ENCODE measurements around the gene CRYBG1. TPM values are rescaled to one million over a fixed set of nuclear protein-coding genes. Genes with fewer than 3 reads are reported as not detected.

Gene CRYBG1
- total and polyA plus RNA-seq, 2 of the 4 experiments (the other 2 are of a cell fraction), result 0.38 to 1.1 TPM

DNA sequence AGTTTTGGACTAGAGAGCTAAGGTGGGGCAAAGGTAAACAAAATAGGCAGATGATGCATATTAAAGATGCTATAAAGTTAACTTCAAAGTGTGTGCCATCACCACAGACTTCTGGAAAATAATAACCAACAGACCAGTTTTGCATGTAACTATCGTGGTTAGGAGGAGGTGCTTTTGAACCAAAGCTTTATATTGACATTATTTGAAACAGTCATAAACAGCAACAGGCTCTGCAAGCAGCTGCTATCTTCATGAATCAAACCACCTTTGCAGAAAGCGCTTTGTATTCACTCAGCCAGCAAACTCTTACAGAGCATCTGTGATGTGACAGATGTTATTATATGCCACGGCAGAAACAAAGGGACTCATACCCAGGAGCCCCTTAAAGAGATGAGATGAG is 81.9 kb downstream of the CRYBG1 start:
- ChIA-PET POLR2A (ENCODE audit: unreplicated experiment) (no interaction called here), CTCF (interaction anchor here (1.1 to 3.5 kb wide), 3 partner anchors 108 to 537 kb away, joined by 3 to 14 read pairs (median 5); no protein-coding TSS in a partner anchor)
- no peak overlapping the region for H2BK120ac ChIP-seq (ENCODE audit: low read depth, low read length)
- H2BK20ac ChIP-seq (ENCODE audit: low read depth, low read length), result no peak overlapping the region
- no peak overlapping the region for H2BK5ac ChIP-seq (ENCODE audit: low read depth, low read length, poor library complexity, severe bottlenecking)
- H3K4me2 ChIP-seq (ENCODE audit: low read depth, low read length), result no peak overlapping the region
- no peak overlapping the region for H3K18ac ChIP-seq (ENCODE audit: low read depth, low read length)
- in situ Hi-C loops (cut with MboI; ENCODE audit: low sequenced_read_pairs) (no loop called here), intact Hi-C loops (cut with micrococcal nuclease) (loop anchor here (2.0 to 10.0 kb wide), 2 partner anchors 352 to 958 kb away; no protein-coding TSS in a partner anchor), dilution Hi-C loops (cut with HindIII; ENCODE audit: low sequenced_read_pairs, unreplicated experiment) (loop anchor here (25.0 kb wide), 1 partner anchor 120 kb away; no protein-coding TSS in a partner anchor)
- H3K4ac ChIP-seq (ENCODE audit: low read depth, low read length), result no peak overlapping the region
- no peak overlapping the region for H2AK5ac ChIP-seq (ENCODE audit: low read depth, low read length)
- no peak overlapping the region for H4K91ac ChIP-seq (ENCODE audit: insufficient read depth, low read depth, low read length)
- H3K9me1 ChIP-seq (ENCODE audit: insufficient read depth, low read length), result no peaks in the 10 kb centered on the region
- H3K4me1 ChIP-seq (ENCODE audit: control insufficient read depth, insufficient read depth, low read length), result no peaks in the 10 kb centered on the region
- H3K27me3 ChIP-seq (ENCODE audit: control insufficient read depth, insufficient read depth, low read length), result peaks cover 31% of the 10 kb centered on the region
- TF ChIP-seq, protein P1, sequence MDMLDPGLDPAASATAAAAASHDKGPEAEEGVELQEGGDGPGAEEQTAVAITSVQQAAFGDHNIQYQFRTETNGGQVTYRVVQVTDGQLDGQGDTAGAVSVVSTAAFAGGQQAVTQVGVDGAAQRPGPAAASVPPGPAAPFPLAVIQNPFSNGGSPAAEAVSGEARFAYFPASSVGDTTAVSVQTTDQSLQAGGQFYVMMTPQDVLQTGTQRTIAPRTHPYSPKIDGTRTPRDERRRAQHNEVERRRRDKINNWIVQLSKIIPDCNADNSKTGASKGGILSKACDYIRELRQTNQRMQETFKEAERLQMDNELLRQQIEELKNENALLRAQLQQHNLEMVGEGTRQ (IDR thresholded peaks at IDR 0.05; ENCODE audit: low read depth, low read length), result no peak
- no peak for TF ChIP-seq BHLHE40 (IDR thresholded peaks at IDR 0.05; ENCODE audit: low read depth, low read length)
- no peak for TF ChIP-seq SMC3 (IDR thresholded peaks at IDR 0.05; ENCODE audit: low read depth, low read length)
- TF ChIP-seq RAD21 (IDR thresholded peaks at IDR 0.05; ENCODE audit: low read length), result no peak
- no peak for TF ChIP-seq MAFK (IDR thresholded peaks at IDR 0.05; ENCODE audit: low read depth, low read length)
- TF ChIP-seq CEBPB (IDR thresholded peaks at IDR 0.05; ENCODE audit: low read depth, low read length), result no peak
- TF ChIP-seq, protein P2, sequence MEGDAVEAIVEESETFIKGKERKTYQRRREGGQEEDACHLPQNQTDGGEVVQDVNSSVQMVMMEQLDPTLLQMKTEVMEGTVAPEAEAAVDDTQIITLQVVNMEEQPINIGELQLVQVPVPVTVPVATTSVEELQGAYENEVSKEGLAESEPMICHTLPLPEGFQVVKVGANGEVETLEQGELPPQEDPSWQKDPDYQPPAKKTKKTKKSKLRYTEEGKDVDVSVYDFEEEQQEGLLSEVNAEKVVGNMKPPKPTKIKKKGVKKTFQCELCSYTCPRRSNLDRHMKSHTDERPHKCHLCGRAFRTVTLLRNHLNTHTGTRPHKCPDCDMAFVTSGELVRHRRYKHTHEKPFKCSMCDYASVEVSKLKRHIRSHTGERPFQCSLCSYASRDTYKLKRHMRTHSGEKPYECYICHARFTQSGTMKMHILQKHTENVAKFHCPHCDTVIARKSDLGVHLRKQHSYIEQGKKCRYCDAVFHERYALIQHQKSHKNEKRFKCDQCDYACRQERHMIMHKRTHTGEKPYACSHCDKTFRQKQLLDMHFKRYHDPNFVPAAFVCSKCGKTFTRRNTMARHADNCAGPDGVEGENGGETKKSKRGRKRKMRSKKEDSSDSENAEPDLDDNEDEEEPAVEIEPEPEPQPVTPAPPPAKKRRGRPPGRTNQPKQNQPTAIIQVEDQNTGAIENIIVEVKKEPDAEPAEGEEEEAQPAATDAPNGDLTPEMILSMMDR (conservative IDR thresholded peaks at IDR 0.05; ENCODE audit: low read depth, low read length), result no peak
- TF ChIP-seq FOS (IDR thresholded peaks at IDR 0.05; ENCODE audit: low read depth, low read length), result no peak
- TF ChIP-seq, protein P3, sequence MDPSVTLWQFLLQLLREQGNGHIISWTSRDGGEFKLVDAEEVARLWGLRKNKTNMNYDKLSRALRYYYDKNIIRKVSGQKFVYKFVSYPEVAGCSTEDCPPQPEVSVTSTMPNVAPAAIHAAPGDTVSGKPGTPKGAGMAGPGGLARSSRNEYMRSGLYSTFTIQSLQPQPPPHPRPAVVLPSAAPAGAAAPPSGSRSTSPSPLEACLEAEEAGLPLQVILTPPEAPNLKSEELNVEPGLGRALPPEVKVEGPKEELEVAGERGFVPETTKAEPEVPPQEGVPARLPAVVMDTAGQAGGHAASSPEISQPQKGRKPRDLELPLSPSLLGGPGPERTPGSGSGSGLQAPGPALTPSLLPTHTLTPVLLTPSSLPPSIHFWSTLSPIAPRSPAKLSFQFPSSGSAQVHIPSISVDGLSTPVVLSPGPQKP (IDR thresholded peaks at IDR 0.05; ENCODE audit: borderline replicate concordance, low read depth, low read length), result no peak
- TF ChIP-seq NFE2L2 (IDR thresholded peaks at IDR 0.05; ENCODE audit: low read depth, low read length), result no peak
- TF ChIP-seq RCOR1 (IDR thresholded peaks at IDR 0.05; ENCODE audit: insufficient replicate concordance, low read length), result no peak
- no peak for TF ChIP-seq POLR2A (IDR thresholded peaks at IDR 0.05; ENCODE audit: low read depth, low read length)
- TF ChIP-seq CHD1 (IDR thresholded peaks at IDR 0.05; ENCODE audit: low read depth, low read length), result no peak
- no peak for TF ChIP-seq MAZ (IDR thresholded peaks at IDR 0.05; ENCODE audit: borderline replicate concordance, low read depth, low read length)
- TF ChIP-seq RFX5 (IDR thresholded peaks at IDR 0.05; ENCODE audit: low read depth, low read length), result no peak
- no peak overlapping the region for H3K23ac ChIP-seq (ENCODE audit: low read depth, low read length)
- no peak overlapping the region for H4K5ac ChIP-seq (ENCODE audit: low read depth, low read length)
- H4K8ac ChIP-seq (ENCODE audit: low read depth in 2 of 2, low read length in 2 of 2), result no peak overlapping the region
- DNase-seq, result no peak
- H2AK9ac ChIP-seq (replicated peaks; ENCODE audit: low read depth, low read length, poor library complexity), result no peak overlapping the region
- no peak overlapping the region for H2AFZ ChIP-seq (replicated peaks; ENCODE audit: low read length, poor library complexity)
- H3K36me3 ChIP-seq (ENCODE audit: control insufficient read depth, insufficient read depth, low read length), result no peaks in the 10 kb centered on the region
- no peak overlapping the region for H2BK15ac ChIP-seq (ENCODE audit: low read depth, low read length)
- no CpG with 5 or more reads among the region's 3 CpGs for WGBS, 2 experiments (ENCODE audit: extremely low coverage in 2 of 2, insufficient read length in 1 of 2)
- H3K56ac ChIP-seq (ENCODE audit: extremely low read depth, insufficient read depth, low read length), result no peak overlapping the region
- H3K14ac ChIP-seq (replicated peaks; ENCODE audit: low read depth, low read length), result no peak overlapping the region
- ATAC-seq (ENCODE audit: low read depth), result no peak
- no peaks in the 10 kb centered on the region for H3K79me1 ChIP-seq (ENCODE audit: low read depth in 1 of 2, low read length in 2 of 2)
- H3K9me3 ChIP-seq (ENCODE audit: control insufficient read depth, insufficient read depth, low read length), result no peaks in the 10 kb centered on the region
- H3K9ac ChIP-seq (ENCODE audit: low read depth, low read length), result no peak overlapping the region
- H4K20me1 ChIP-seq (ENCODE audit: insufficient read depth, low read length), result no peaks in the 10 kb centered on the region
- H3K4me3 ChIP-seq (ENCODE audit: insufficient read depth, low read depth, low read length), result no peak overlapping the region
- H3K27ac ChIP-seq (ENCODE audit: insufficient read depth, low read length), result no peak overlapping the region
- no TSS peak for BruUV-seq (replicated peaks)

All from IMR-90 (cell line).